Measurements from ENCODE around the gene RECQL5. TPM values are rescaled to one million over a fixed set of nuclear protein-coding genes. Genes with fewer than 3 reads are reported as not detected.

The RECQL5 gene
- total RNA-seq, 1 experiment from 2014 or later: 40.0 TPM

DNA sequence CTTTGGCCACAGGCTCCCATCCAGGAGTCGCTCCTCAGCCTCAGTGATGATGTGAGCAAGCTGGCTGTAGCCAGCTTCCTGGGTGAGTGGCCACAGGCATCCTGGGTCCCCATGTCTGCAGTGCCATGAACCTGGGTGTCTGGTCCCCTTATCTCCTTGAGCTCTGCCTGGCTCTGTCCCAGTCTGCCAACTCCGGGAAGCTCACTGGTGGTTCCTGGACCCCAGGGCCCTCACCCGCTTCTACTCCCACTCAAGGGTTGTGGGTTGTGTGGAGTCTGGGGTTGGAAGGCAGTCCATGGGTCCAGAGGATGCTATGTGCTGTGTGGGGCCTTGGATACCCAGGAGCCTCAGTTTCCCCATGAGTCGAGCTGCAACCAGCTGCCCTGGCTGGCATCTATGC lies 45.5 kb downstream of the RECQL5 start:
- H3K9me3 ChIP-seq (ENCODE audit: control insufficient read depth, low read depth, low read length): no peaks in the 10 kb centered on the region
- no peak overlapping the region for H4K5ac ChIP-seq (ENCODE audit: insufficient read length, low read depth, low read length)
- no peak overlapping the region for H3K4me2 ChIP-seq (ENCODE audit: insufficient read depth, insufficient read length, low read length)
- no peak overlapping the region for H4K8ac ChIP-seq (replicated peaks; ENCODE audit: insufficient read length, low read depth, low read length)
- H2BK20ac ChIP-seq (ENCODE audit: low read depth, low read length, poor library complexity, severe bottlenecking): no peak overlapping the region
- H3K27me3 ChIP-seq (ENCODE audit: insufficient read depth, low read length): no peaks in the 10 kb centered on the region; the same call in 1 of the 2 replicates
- H2BK5ac ChIP-seq (ENCODE audit: insufficient read length, low read length): no peak overlapping the region
- H2BK12ac ChIP-seq (ENCODE audit: insufficient read length, low read depth, low read length): no peak overlapping the region
- Mint-ChIP-seq H3K4me3 (no peak overlapping the region; a peak in 1 of 5 replicates), H3K27ac (no peak overlapping the region), H3K27me3 (ENCODE audit: low read depth) (peaks cover 8% of the 10 kb centered on the region), H3K4me1 (peaks cover 0 to 5% of the 10 kb centered on the region in 2 experiments; a peak in 1 of 4 replicates), H3K36me3 (ENCODE audit: insufficient read depth in 1 of 3, low read depth in 3 of 3) (no peaks in the 10 kb centered on the region), H3K9me3 (no peaks in the 10 kb centered on the region)
- H3K23ac ChIP-seq (ENCODE audit: insufficient read length, low read depth, low read length): no peak overlapping the region
- no CpG with 5 or more reads among the region's 4 CpGs for WGBS (ENCODE audit: extremely low coverage, insufficient read length, low lambda C conversion rate)
- H3K23me2 ChIP-seq (ENCODE audit: insufficient read length, low read depth, low read length, poor library complexity, severe bottlenecking): no peaks in the 10 kb centered on the region
- H2BK15ac ChIP-seq (ENCODE audit: low read depth, low read length): no peak overlapping the region
- no peak for DNase-seq
- no peak overlapping the region for H3K27ac ChIP-seq (ENCODE audit: insufficient read length, low read depth, low read length)
- no peak overlapping the region for H3T11ph ChIP-seq (ENCODE audit: low read length)
- H3K79me1 ChIP-seq (ENCODE audit: insufficient read depth, low read depth, low read length, poor library complexity, severe bottlenecking): no peaks in the 10 kb centered on the region
- H4K91ac ChIP-seq (ENCODE audit: insufficient read length, low read depth, low read length): no peak overlapping the region
- H3K4me1 ChIP-seq (ENCODE audit: insufficient read depth, low read length): no peaks in the 10 kb centered on the region
- H2AK5ac ChIP-seq (ENCODE audit: insufficient read length, low read length): no peak overlapping the region
- no peak overlapping the region for H3K18ac ChIP-seq (ENCODE audit: insufficient read length, low read depth, low read length)
- H3K56ac ChIP-seq (ENCODE audit: insufficient read length, low read depth, low read length): no peak overlapping the region
- no peak overlapping the region for H3K9ac ChIP-seq (ENCODE audit: extremely low read depth, insufficient read length, low read length)
- TF ChIP-seq, protein P1, sequence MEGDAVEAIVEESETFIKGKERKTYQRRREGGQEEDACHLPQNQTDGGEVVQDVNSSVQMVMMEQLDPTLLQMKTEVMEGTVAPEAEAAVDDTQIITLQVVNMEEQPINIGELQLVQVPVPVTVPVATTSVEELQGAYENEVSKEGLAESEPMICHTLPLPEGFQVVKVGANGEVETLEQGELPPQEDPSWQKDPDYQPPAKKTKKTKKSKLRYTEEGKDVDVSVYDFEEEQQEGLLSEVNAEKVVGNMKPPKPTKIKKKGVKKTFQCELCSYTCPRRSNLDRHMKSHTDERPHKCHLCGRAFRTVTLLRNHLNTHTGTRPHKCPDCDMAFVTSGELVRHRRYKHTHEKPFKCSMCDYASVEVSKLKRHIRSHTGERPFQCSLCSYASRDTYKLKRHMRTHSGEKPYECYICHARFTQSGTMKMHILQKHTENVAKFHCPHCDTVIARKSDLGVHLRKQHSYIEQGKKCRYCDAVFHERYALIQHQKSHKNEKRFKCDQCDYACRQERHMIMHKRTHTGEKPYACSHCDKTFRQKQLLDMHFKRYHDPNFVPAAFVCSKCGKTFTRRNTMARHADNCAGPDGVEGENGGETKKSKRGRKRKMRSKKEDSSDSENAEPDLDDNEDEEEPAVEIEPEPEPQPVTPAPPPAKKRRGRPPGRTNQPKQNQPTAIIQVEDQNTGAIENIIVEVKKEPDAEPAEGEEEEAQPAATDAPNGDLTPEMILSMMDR (conservative IDR thresholded peaks at IDR 0.05): no peak
- no peaks in the 10 kb centered on the region for H3K79me2 ChIP-seq (ENCODE audit: insufficient read depth, low read length)
- H3K14ac ChIP-seq (ENCODE audit: insufficient read depth, low read length): no peak overlapping the region
- no peak overlapping the region for H2AFZ ChIP-seq (ENCODE audit: low read length)
- no peak overlapping the region for H2BK120ac ChIP-seq (ENCODE audit: low read depth, low read length, poor library complexity, severe bottlenecking)
- no peaks in the 10 kb centered on the region for H4K20me1 ChIP-seq (ENCODE audit: control insufficient read depth, insufficient read depth, insufficient read length)
- H3K4ac ChIP-seq (ENCODE audit: low read depth, low read length): no peak overlapping the region

All from H9 (cell line).